ENCODE measurements around the gene CCDC197.

The CCDC197 gene

GRCh38 chr14:93980456-93981201 lies 16.5 kb upstream of the CCDC197 start:
- no peak for TF ChIP-seq ZFX (IDR thresholded peaks at IDR 0.05)
- no peak for TF ChIP-seq CTCF (conservative IDR thresholded peaks at IDR 0.05)
- H3K27ac ChIP-seq, result no peak overlapping the region

GRCh38 chr14:93981316-93982229 lies 15.5 kb upstream of the CCDC197 start:
- no peak for TF ChIP-seq ZFX (IDR thresholded peaks at IDR 0.05)
- no peak for TF ChIP-seq CTCF (conservative IDR thresholded peaks at IDR 0.05)
- no peak overlapping the region for H3K27ac ChIP-seq

- TF ChIP-seq CTCF (conservative IDR thresholded peaks at IDR 0.05) (no peak), ZFX (IDR thresholded peaks at IDR 0.05) (no peak)
- H3K27ac ChIP-seq, result no peak overlapping the region
These were observed 14.7 kb upstream of the CCDC197 start for GRCh38 chr14:93982230-93983007.

GRCh38 chr14:93984070-93984469 lies 13.0 kb upstream of the CCDC197 start:
- TF ChIP-seq ZFX (IDR thresholded peaks at IDR 0.05) (no peak), CTCF (conservative IDR thresholded peaks at IDR 0.05) (no peak)
- H3K27ac ChIP-seq, result no peak overlapping the region

GRCh38 chr14:93984987-93985410 lies 12.1 kb upstream of the CCDC197 start:
- no peak overlapping the region for H3K27ac ChIP-seq
- TF ChIP-seq CTCF (conservative IDR thresholded peaks at IDR 0.05) (no peak), ZFX (IDR thresholded peaks at IDR 0.05) (no peak)

- no peak for TF ChIP-seq ZFX (IDR thresholded peaks at IDR 0.05)
- TF ChIP-seq CTCF (conservative IDR thresholded peaks at IDR 0.05), result no peak
These were observed 10.1 kb upstream of the CCDC197 start for GRCh38 chr14:93986955-93987354.

More at GRCh38 chr14:93986955-93987354, 10.1 kb upstream of the CCDC197 start:
- no peak overlapping the region for H3K27ac ChIP-seq

Data from C4-2B (cell line).